ENCODE results near the gene ZBTB25.

ZBTB25 gene

GRCh38 chr14:64442300-64442988 is 61.2 kb downstream of the ZBTB25 start:
- Mint-ChIP-seq H3K27ac (no peak overlapping the region), H3K36me3 (peaks cover 28% of the 10 kb centered on the region), H3K27me3 (no peaks in the 10 kb centered on the region), H3K9me3 (no peaks in the 10 kb centered on the region), H3K4me1 (peaks cover 29% of the 10 kb centered on the region), H3K4me3 (no peak overlapping the region)

- Mint-ChIP-seq H3K4me3 (no peak overlapping the region), H3K36me3 (peaks cover 31% of the 10 kb centered on the region), H3K27ac (no peak overlapping the region), H3K9me3 (no peaks in the 10 kb centered on the region), H3K4me1 (peaks cover 26% of the 10 kb centered on the region), H3K27me3 (no peaks in the 10 kb centered on the region)
These were observed 63.1 kb downstream of the ZBTB25 start for GRCh38 chr14:64440494-64440893.

GRCh38 chr14:64439141-64439540 is 64.5 kb downstream of the ZBTB25 start:
- peaks cover 33% of the 10 kb centered on the region for H3K36me3 Mint-ChIP-seq
- H3K4me1 Mint-ChIP-seq = peaks cover 13% of the 10 kb centered on the region
- H3K9me3 Mint-ChIP-seq = no peaks in the 10 kb centered on the region
- peak overlapping the region; percentile 60 for H3K27ac Mint-ChIP-seq
- H3K27me3 Mint-ChIP-seq = no peaks in the 10 kb centered on the region
- peak overlapping the region; percentile 2 for H3K4me3 Mint-ChIP-seq

GRCh38 chr14:64438181-64438841 is 65.3 kb downstream of the ZBTB25 start:
- Mint-ChIP-seq H3K4me3 (no peak overlapping the region), H3K27ac (no peak overlapping the region), H3K36me3 (peaks cover 29% of the 10 kb centered on the region), H3K4me1 (peaks cover 13% of the 10 kb centered on the region), H3K27me3 (no peaks in the 10 kb centered on the region), H3K9me3 (no peaks in the 10 kb centered on the region)

GRCh38 chr14:64434528-64434927 is 69.1 kb downstream of the ZBTB25 start:
- Mint-ChIP-seq H3K27me3 (no peaks in the 10 kb centered on the region), H3K4me3 (no peak overlapping the region), H3K9me3 (no peaks in the 10 kb centered on the region), H3K4me1 (peaks cover 13% of the 10 kb centered on the region), H3K27ac (no peak overlapping the region), H3K36me3 (peaks cover 21% of the 10 kb centered on the region)

- peaks cover 27% of the 10 kb centered on the region for H3K36me3 Mint-ChIP-seq
- H3K4me1 Mint-ChIP-seq = no peaks in the 10 kb centered on the region
- H3K4me3 Mint-ChIP-seq = no peak overlapping the region
- H3K27me3 Mint-ChIP-seq = no peaks in the 10 kb centered on the region
- H3K9me3 Mint-ChIP-seq = no peaks in the 10 kb centered on the region
- no peak overlapping the region for H3K27ac Mint-ChIP-seq
These were observed 79.7 kb downstream of the ZBTB25 start for GRCh38 chr14:64423987-64424386.

GRCh38 chr14:64422756-64423155 is 80.9 kb downstream of the ZBTB25 start:
- Mint-ChIP-seq H3K36me3 (peaks cover 27% of the 10 kb centered on the region), H3K27ac (no peak overlapping the region), H3K27me3 (no peaks in the 10 kb centered on the region), H3K9me3 (no peaks in the 10 kb centered on the region), H3K4me3 (no peak overlapping the region), H3K4me1 (no peaks in the 10 kb centered on the region)

GRCh38 chr14:64422005-64422404 is 81.6 kb downstream of the ZBTB25 start:
- Mint-ChIP-seq H3K36me3 (peaks cover 23% of the 10 kb centered on the region), H3K9me3 (no peaks in the 10 kb centered on the region), H3K27ac (no peak overlapping the region), H3K27me3 (no peaks in the 10 kb centered on the region), H3K4me3 (no peak overlapping the region), H3K4me1 (no peaks in the 10 kb centered on the region)

- Mint-ChIP-seq H3K4me3 (no peak overlapping the region), H3K27me3 (no peaks in the 10 kb centered on the region), H3K9me3 (no peaks in the 10 kb centered on the region)
These were observed 82.5 kb downstream of the ZBTB25 start for GRCh38 chr14:64421166-64421565.

GRCh38 chr14:64419003-64419402 is 84.6 kb downstream of the ZBTB25 start:
- no peak overlapping the region for H3K27ac Mint-ChIP-seq

More at GRCh38 chr14:64421166-64421565, 82.5 kb downstream of the ZBTB25 start:
- Mint-ChIP-seq H3K36me3 (peaks cover 23% of the 10 kb centered on the region), H3K4me1 (no peaks in the 10 kb centered on the region), H3K27ac (no peak overlapping the region)

GRCh38 chr14:64417771-64418125 is 85.9 kb downstream of the ZBTB25 start:
- Mint-ChIP-seq H3K9me3 (no peaks in the 10 kb centered on the region), H3K27me3 (no peaks in the 10 kb centered on the region), H3K4me3 (no peak overlapping the region), H3K4me1 (no peaks in the 10 kb centered on the region), H3K36me3 (peaks cover 16% of the 10 kb centered on the region), H3K27ac (no peak overlapping the region)

More at GRCh38 chr14:64419003-64419402, 84.6 kb downstream of the ZBTB25 start:
- Mint-ChIP-seq H3K4me3 (no peak overlapping the region), H3K36me3 (peaks cover 19% of the 10 kb centered on the region), H3K27me3 (no peaks in the 10 kb centered on the region), H3K9me3 (no peaks in the 10 kb centered on the region), H3K4me1 (no peaks in the 10 kb centered on the region)

GRCh38 chr14:64417055-64417770 is 86.4 kb downstream of the ZBTB25 start:
- no peak overlapping the region for H3K27ac Mint-ChIP-seq

GRCh38 chr14:64416348-64416932 is 87.2 kb downstream of the ZBTB25 start:
- Mint-ChIP-seq H3K27ac (no peak overlapping the region), H3K9me3 (no peaks in the 10 kb centered on the region), H3K27me3 (no peaks in the 10 kb centered on the region), H3K36me3 (peaks cover 19% of the 10 kb centered on the region), H3K4me3 (no peak overlapping the region), H3K4me1 (no peaks in the 10 kb centered on the region)

More at GRCh38 chr14:64417055-64417770, 86.4 kb downstream of the ZBTB25 start:
- Mint-ChIP-seq H3K9me3 (no peaks in the 10 kb centered on the region), H3K4me1 (no peaks in the 10 kb centered on the region), H3K4me3 (no peak overlapping the region), H3K36me3 (peaks cover 14% of the 10 kb centered on the region), H3K27me3 (no peaks in the 10 kb centered on the region)

GRCh38 chr14:64412237-64412636 is 91.4 kb downstream of the ZBTB25 start:
- Mint-ChIP-seq H3K27ac (no peak overlapping the region), H3K4me3 (no peak overlapping the region), H3K27me3 (no peaks in the 10 kb centered on the region), H3K9me3 (no peaks in the 10 kb centered on the region), H3K4me1 (no peaks in the 10 kb centered on the region), H3K36me3 (peaks cover 16% of the 10 kb centered on the region)

- H3K4me3 Mint-ChIP-seq = no peak overlapping the region
- H3K27me3 Mint-ChIP-seq = no peaks in the 10 kb centered on the region
- peaks cover 16% of the 10 kb centered on the region for H3K36me3 Mint-ChIP-seq
- no peaks in the 10 kb centered on the region for H3K4me1 Mint-ChIP-seq
- no peaks in the 10 kb centered on the region for H3K9me3 Mint-ChIP-seq
- H3K27ac Mint-ChIP-seq = no peak overlapping the region
These were observed 92.6 kb downstream of the ZBTB25 start for GRCh38 chr14:64411001-64411400.
